Stimulated activated CD4-positive, alpha-beta T cell treated with anti-CD3 and anti-CD28 coated beads, Interleukin-4, amount 100 ng/mL, for 24 hours (primary cell): Measurements from ENCODE around the gene ARF3.
A peak's percentile ranks its signal among the peaks of the same experiment; 100 is the strongest.

Experiments used
- DNase-seq: peaks from one replicate; pipeline ENCODE4 v3.0.0-alpha.2; 2020

The ARF3 gene

DNA sequence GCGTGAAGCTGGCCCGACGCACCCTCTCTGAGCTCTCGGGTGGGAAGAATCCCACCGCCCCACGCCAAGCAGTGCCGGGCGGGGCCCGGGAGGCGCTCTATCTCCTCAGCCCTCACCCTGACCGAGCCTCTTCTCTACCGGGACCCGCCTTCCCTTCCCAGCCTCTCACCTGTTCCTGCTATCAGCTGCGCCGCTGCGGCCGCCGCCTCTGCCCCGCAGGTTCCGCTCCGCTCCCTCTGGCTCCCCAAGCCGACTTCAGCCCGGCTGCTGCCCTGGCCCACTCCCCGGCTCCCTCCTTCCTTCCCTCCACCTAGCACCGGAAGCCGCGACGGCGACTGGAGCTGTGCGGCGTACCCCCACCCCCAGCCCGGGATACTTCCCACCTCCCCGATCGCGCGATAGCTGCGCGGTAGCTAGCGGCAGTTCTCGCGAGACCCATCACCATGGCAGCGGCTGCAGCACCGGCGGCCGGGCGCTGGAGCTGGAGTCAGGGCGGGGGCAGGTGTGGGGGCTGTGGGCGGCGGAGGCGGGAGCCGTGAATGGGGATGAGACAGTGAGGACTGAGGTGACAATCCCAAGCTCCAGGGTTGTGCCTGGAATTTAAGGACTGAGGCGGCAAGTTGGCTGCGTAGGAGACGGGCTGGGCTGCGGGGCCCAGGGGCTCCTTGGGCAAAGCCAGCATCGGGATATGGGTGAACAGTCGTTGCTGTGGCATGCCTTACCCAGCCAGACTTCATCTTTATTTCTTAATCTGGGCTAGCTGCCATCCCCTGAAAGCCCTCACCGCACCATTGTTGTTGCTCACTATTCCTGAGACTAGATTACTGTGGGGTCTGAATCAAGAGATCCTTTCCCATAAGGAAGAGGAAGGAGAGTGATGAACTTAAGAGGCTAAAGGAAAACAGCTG, at the start of gene ARF3:
TSS of gene ARF3 (minus strand) at position 347 of the 908 bp plus-strand sequence. CDS start 16,392 bp downstream, outside the sequence.
- peak; percentile 91 for DNase-seq

DNA sequence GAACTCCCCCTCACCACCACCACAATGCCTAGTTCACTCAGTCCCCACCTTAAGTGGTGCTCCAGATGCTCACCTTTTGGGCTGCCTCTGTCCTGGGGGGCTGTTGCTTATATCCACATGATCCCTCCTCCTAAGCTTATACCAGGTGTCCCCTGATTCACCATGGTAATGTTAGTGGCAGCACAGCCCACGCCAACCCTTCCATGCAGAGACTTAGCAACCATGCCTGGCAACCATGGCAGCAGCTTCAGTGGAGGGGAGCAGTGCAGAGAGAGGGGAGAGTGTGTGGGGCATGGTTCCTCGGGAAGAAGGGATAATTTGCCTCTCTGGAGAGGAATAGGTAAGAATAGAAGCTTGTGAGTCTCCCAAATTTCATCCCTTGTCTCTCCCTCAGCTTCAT, 43.1 kb upstream of the ARF3 start:
- no peak for DNase-seq

DNA sequence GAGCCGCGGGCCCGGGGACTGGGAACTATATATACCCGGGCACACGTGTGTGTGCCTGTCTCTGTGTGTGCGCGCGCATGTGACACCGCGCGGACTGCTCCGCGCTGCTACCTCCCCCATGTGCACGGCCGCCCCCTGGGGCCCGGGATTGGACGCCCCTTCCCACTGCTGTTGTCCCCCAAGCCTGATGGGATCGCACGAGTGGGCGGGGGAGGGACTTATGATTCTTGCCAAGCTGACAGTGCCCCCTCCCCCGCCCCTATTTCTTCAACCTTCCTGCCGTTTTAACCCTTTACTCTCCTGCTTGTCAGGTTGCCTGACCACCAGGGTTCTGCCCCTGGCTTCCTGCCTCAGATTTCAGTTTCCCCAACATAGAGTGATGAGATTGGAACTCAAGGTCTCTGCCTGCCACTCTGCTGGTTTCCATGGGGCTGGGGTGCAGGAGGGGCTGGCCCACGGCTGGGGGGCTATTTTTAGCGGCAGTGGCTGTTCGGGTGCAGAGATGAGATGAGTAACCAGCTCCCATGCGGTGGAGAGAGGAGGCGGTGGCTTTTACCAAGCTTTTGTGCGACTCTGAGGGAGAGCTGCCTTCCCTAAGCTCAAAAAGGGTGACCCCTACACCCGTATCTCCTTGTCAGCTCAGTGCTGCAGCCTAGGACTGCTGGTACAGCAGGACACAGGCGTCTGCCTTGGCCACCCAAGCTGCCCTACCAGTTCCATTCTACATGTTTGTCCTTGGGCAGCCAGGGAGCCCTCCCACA, 42.3 kb upstream of the ARF3 start, which contains the start of gene DDN:
TSS of gene DDN (minus strand) at position 5 of the 761 bp plus-strand sequence. CDS start 88 bp downstream, outside the sequence.
- DNase-seq, result peak; percentile 36

DNA sequence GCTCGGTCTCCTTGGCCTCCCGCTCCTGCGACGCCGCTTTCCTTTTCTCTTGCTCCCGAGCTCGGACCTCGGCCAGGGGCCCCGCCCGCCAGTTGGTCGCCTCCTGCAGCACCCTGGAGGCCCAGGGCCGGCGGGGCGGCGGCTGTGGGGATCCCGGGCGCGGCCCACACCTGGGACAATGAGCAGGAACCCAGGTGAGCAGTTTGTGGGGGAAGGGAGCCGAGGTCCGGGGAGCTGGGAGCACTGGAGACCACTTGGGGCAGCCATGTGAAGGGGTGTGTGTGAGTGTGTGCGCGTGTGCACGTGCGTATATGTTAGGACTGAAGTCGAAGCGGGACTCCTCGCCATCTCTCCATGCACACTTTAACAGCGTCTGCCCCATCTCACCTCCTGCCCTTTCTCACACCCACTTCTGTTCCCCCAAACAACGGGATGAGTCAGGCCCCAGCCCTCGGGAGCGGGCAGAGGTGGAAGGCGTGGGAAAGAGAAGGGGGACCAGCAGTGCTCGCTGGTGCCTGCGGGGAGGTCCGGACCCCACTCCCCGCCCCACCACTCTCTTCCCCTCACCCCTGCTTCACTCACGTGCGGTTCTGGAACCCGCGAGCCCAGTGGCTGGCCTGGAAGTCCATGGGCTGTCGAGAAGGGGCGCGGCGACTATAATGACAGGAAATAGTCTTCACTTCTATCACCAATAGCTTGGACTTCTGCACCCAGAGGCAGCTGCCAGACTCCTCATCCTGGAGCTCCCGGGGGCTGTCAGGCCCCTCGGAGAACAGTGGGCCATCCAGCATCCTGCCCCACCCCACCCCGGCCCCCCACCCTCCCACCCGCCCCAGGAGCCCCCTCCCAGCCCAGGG, 41.4 kb upstream of the ARF3 start:
- no peak for DNase-seq

DNA sequence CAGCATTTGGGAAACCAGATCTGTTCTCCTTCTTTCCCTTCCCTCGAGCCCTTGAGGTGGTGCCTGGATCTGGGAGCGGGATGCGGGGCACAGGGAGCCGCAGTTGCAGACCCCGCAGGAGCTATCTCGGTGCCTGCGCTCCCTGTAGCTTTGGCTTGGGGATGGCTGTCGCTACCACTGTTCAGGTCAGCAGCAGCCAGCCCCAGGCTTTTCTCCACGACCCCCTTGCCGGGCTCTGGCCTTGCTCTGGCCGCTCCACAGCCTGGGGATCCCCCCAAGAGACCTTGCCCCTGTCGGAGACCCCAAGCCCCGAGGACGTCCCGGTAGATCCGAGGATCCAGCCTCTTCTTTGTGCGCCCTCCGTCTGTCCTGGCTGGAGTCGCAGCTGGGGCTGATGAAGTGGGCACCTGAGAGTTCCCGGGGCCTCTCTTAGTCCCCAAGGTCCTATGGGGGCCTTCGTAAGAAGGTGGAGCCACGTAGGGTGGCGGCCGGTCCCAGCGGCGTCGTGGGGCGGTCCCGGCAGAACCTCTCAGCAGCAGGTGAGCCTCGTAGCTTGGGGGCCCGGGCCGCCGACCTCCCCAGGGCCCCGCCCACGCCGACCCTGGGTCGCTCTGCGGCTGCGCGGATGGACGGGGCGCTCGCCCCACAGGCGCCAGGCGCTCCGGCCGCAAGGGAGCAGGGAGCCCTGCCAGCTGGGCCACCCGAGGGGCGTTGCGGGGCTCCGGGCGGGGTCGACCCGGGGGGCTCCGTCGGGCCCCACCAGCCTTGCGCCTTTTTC, 40.6 kb upstream of the ARF3 start:
- DNase-seq, result no peak

DNA sequence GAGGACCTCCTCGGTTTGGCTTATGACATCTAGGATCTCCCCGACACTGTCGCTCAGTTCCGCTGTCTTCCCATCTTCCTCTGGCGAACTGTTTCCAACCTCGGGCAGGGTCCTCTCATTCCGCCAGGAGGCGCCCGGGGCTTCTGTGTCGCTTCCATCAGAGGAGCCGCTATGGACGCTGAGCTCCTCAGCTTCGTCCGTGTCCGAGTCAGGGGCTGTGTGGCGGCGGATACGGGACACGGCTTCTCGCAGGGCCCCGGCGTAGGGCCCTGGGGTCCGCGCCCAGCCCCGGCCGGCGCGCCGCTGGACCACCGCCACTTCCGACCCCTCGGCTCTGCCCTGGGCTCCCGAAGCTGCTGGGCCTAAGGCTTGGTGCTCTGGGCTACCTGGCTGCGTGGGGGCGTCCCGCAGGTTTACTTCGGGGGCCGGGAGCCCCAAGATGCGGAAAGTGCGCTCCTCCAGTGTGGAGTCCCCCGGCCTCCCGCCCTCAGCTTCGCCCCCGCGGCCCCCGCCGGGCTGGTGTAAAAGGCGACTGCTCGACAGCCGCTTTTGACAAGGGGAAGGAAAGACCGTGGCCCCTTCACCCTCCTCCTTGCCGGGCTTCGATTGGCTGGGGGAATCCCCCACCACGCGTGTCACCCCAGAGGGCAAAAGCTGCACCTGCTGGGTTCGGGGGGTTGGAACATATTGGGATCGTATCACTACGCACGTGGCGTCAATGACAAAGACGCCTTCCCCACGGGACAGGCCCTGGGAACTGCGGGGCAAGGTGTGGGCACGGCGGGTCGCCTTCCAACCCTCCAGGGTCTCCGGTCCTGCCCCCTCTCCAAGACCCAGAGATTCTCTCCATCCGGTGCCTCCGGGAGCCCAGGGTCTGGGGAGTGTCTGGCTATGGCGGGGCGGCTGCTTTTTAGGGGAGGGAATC, 39.8 kb upstream of the ARF3 start:
- peak; percentile 68 for DNase-seq

DNA sequence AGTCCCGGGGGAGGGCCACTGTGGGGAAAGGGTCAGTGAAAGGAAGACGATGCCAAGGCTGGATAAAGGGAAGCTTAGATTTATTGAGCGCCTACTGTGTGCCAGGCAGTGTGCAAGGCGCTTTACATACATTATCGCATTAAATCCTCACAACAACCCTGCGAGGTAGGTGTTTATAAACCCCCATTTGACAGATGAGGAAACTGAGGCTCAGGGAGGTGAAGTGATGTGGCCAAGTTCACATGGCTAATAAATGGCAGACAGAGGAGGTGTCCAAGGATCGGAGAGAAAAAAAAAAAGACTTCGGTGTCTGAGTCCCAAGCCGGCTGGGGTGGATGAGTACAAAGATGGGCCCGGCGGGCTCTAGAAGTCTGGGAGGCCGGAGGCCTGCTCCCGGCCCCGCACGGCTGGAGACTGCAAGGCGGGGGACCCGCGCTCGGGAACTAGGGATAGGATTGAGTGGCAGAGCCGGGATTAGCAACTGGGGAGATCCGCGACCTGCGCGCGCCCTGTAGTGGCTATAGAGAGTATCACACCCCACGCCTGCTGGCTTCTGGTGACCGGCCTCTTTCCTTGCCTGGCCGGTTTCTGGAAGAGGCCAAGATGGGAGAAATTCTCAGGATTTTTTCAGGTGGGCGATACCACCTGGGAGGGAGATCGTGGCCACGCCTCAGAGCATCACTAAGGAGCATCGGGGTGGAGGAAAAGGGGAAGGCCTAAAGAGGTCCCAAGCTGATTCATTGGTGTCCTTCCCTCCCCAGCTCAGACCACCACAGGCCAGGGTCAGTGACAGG, 38.0 kb upstream of the ARF3 start:
- DNase-seq, result peak; percentile 51

DNA sequence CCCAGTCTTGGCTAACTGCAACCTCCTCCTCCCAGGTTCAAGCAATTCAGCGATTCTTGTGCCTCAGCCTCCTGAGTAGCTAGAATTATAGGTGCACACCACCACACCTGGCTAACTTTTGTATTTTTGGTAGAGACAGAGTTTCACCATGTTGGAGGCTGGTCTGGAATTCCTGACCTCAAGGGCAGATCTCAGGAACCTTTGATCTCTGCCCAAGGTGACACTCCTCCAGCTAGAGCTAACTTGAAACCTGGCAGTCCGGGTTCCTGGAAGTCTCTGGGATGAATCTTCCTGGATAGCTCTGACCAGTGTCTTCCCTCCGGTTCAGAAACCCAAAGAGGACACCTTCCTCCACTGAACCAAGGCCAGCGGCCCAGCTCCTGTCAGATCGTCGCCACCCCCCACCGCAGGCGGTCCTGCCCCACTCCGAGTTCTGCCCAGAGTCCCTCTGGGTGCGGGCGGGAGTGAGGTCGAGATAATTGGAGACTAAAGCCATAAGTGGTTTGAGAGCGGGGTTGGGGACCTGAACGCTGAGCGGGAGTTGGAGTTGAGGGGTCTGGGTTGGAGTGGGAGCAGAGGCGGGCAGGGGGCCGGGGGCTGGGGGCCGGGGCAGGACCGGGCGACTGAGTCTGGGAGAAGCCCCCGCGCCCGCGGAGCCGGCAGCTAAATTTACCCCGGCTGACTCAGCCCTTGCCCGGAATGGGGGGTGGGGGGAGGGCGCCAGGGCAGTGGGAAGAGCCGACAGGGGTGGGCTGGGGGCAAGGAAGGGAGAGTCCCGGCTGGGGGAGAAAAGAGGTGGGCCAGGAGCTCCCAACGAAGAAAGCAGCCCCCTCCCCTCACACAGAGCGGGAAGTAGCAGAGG, 37.2 kb upstream of the ARF3 start:
- DNase-seq, result no peak

DNA sequence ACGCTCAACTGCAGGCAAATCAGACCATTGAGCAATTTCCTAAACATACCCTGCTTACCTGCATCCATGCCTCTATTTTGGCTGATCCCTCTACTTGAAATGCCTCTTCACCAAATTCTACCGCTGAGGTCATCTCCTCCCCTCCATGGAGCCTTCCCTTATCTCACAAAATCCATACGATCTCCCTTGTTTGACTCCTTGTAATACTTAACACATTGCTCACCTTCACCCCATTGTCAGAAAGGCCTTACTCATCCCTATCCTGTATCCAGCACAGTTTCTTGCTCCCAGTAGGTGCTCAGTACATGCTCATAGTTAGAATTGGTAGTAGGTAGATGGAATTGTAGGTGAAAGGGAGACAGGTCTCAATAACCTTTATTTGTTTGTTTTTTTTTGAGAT, 36.5 kb upstream of the ARF3 start:
- DNase-seq, result no peak

DNA sequence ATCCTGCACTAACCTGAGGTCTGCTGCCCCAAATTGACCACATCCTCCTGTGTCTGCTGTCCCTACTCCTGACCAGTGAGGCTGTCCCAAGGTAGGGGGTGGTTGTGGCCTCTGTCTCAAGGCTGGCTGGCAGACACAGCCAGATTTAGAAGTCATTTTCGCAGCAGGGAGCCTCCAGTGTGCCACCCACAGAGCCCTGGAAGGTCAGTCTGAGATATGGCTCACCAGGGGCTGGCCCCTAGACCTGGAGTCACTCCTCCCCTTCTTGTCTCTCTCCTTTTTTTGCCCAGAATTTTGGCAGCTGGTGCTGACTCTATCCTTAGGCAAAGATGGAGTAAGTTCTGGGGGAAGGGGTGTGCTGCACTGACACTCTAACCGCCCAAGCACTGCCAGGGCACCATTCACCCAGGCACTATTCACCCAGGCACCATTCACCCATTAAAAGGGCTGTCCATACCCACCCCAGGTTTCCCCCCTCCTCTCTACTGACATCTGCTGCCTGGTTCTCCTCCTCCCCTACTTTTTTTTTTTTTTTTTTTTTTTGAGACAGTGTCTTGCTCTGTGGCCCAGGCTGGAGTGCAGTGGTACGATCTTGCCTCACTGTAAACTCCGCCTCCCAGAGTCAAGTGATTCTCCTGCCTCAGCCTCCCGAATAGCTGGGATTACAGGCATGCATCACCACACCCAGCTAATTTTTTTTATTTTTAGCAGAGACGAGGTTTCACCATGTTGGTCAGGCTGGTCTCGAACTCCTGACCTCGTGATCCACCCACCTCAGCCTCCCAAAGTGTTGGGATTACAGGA, 34.2 kb upstream of the ARF3 start:
- DNase-seq, result no peak

DNA sequence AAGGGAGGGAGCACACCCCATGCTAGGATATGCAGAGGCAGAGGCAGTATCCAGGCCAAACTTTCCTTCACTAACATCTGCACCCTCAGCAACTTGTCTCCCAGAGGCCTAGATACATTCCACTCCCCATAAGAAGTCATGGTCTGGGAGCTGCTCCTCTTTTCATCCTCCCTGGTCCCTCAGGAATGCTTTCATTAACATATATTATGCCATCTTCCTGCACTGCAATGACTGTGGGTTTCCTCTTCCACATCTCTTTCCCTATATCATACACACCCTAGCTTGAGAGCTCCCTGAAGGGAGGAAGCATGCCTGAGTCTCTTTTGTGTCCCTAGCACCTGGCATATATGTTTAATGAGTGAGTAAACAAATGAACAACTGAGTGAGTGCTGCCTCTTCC, 33.3 kb upstream of the ARF3 start:
- no peak for DNase-seq

DNA sequence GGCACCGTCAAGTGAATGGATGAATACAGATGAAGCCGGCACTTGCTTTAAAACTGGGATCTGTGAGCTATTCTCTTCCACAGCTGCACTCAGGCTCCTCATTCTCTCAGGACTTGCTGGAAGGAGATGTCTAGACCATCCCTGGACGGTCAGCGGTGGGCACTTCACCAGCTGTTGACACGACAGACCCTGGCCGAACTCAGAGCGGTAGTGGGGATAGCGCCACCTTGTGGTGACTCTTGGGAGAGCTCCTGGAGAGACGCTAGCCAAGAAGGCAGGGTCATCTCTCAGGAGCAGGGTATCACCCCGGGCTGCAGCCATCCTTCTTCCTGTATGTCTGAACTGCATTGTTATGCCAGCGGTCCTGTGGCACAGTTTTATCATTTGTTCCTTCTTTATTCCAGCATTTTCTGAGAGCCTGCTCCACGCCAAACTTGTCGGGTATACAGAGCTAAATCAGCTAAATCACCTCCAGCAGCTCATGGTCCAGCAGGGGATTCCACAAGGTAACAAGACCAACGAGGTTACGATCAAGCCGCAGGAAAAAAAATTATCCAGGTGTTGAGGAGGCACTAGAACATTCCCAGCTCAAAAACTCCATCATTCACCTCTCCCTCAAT, 30.9 kb upstream of the ARF3 start:
- DNase-seq, result peak; percentile 80

DNA sequence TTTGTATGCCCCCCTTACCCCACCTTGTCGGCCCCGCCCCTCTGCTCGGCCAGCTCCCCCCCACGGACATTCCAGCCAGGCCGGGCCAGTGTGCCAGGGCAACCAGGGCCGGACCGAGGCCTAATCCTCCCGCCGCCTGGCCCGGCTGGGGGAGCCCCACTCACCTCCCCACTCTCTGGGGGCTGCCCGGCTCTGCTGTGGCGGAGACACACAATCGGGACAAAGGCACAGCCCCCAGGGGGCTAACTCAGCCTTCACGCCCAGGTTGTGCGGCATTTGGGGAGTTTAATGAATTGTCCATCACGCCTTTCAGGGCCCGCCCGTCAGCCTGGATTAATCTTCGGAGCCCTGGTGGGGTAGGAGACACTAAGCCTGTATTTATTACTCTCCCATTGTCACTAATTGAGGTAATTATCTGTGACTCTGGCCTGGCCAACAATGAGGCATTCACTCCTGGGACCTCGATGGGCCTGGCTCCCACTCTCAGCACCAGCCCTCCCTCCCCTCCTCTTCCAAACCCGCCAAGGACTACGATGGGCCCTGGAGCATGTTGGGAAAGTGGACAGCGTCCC, 29.5 kb upstream of the ARF3 start:
- DNase-seq, result no peak

DNA sequence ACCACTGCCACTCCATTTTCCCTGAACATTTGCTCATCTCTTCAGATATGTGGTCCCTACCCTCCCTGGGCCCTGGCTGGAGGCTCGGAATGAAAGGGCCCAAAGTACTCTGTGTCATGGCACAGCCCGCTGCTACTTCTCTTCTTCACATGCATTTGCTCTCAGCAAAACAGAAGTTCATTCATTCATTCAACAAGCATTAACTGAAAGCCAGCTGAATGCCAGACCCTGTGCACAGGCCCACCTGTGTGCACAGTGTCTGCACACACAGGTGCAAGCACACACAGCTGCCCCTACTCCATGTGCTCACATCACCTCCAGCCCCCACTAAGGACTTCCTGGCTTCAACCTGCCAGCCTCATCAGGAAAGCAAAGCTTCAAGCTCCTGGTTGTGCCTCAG, 28.6 kb upstream of the ARF3 start:
- no peak for DNase-seq

DNA sequence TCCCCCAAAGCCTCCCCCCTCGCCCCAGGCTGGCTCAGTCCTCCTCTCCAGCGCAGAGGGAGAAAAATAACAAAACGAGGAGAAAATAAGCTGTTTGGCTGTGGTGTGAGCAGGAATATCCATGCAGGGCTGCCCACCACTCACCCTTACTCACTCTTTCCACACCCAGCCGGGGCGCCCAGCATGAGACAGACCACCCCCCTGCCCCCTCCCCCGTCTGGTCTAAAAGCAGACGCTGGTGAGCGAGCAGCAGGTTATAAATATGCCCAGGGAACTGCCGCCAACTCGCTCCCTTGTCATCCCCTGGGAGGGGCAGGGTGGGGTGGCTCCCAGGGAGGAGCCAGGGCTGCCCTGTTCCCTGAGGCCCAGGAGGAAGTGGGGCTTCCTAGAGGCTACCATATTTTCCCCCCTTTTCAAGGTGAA, 28.2 kb upstream of the ARF3 start:
- DNase-seq, result no peak

DNA sequence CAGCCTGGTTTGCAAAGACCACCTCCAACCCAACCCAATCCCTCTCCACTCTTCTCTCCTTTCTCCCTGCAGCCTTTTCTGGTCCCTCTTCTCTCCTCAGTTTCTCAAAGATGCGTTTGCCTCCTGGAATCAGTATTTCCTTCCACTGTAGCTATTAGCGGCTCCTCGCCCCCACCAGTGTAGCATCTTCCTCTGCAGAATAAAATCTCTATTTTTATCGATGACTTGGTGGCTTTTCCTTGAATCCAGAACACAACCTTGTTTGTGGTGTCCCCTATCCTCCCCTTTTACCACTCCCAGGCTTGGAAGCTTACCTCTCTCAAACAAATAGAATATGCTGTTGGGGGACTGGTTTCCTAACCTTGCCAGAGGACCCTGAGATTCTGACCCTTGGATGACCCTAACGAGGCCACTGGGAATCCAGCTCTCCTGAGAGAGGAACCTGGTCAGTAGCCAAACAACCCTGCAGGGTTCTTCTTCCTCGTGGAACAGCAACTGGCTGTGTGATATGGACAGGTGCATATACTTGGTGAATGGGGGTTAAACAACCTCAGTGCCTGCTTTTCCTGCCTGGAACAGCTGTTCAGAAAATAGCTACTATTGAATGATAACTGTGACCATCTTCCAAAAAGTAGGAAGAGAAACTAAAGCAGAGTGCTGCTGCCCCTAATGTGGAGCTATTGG, 25.3 kb upstream of the ARF3 start:
- no peak for DNase-seq

DNA sequence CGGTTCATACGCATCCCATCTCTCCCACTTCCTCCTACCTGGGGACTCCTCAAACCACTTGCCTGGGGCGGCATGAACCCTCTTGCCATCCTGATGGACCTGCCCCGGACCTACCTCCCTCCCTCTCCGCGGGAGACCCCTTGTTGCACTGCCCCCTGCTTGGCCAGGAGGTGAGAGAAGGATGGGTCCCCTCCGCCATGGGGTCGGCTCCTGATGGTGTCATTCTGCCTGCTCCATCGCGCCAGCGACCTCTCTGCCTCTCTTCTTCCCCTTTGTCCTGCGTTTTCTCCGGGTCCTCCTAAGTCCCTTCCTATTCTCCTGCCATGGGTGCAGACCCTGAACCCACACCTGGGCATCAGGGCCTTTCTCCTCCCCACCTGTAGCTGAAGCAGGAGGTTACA, 24.5 kb upstream of the ARF3 start:
- DNase-seq, result no peak
